ENCODE data around the gene SMC3. TPM values are rescaled to one million over a fixed set of nuclear protein-coding genes. Genes with fewer than 3 reads are reported as not detected.

The SMC3 gene
- total RNA-seq, 1 donor from 2014 or later: 87.8 TPM

DNA sequence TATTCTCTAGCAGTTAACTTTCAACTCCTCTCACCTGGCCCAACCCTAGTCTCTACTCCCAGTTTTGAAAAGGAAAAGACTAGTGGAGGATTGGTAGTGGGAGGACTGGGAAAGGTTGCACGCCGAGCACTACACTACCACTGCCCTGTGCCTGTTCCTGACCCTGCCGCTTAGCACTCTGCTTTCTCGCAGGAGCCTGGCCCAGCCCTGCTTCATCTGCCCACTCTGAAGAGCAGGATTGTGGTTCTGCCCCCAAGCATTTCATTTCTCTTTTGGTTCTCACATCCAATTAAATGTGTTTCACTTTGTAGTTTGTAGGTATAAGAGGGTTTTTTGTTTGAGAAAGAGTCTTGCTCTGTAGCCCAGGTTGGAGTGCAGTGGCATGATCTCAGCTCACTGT lies 45.1 kb downstream of the SMC3 start:
- Mint-ChIP-seq H3K27me3 (ENCODE audit: low read depth) (no peaks in the 10 kb centered on the region), H3K4me1 (peaks cover 6% of the 10 kb centered on the region), H3K36me3 (ENCODE audit: low read depth) (no peaks in the 10 kb centered on the region), H3K27ac (ENCODE audit: unreplicated experiment) (no peak overlapping the region), H3K9me3 (no peaks in the 10 kb centered on the region), H3K4me3 (no peak overlapping the region)
- DNase-seq (ENCODE audit: low read depth, low spot score): no peak
- TF ChIP-seq, protein P1, sequence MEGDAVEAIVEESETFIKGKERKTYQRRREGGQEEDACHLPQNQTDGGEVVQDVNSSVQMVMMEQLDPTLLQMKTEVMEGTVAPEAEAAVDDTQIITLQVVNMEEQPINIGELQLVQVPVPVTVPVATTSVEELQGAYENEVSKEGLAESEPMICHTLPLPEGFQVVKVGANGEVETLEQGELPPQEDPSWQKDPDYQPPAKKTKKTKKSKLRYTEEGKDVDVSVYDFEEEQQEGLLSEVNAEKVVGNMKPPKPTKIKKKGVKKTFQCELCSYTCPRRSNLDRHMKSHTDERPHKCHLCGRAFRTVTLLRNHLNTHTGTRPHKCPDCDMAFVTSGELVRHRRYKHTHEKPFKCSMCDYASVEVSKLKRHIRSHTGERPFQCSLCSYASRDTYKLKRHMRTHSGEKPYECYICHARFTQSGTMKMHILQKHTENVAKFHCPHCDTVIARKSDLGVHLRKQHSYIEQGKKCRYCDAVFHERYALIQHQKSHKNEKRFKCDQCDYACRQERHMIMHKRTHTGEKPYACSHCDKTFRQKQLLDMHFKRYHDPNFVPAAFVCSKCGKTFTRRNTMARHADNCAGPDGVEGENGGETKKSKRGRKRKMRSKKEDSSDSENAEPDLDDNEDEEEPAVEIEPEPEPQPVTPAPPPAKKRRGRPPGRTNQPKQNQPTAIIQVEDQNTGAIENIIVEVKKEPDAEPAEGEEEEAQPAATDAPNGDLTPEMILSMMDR (conservative IDR thresholded peaks at IDR 0.05): no peak

GRCh38 chr10:110613341-110613995 lies 46.0 kb downstream of the SMC3 start:
- H3K4me1 Mint-ChIP-seq: peaks cover 6% of the 10 kb centered on the region
- no peak for DNase-seq (ENCODE audit: low read depth, low spot score)
- TF ChIP-seq, protein P1 (conservative IDR thresholded peaks at IDR 0.05): no peak
- H3K27me3 Mint-ChIP-seq (ENCODE audit: low read depth): no peaks in the 10 kb centered on the region
- H3K36me3 Mint-ChIP-seq (ENCODE audit: low read depth): no peaks in the 10 kb centered on the region
- no peaks in the 10 kb centered on the region for H3K9me3 Mint-ChIP-seq
- H3K27ac Mint-ChIP-seq (ENCODE audit: unreplicated experiment): no peak overlapping the region
- no peak overlapping the region for H3K4me3 Mint-ChIP-seq

- Mint-ChIP-seq H3K9me3 (no peaks in the 10 kb centered on the region), H3K4me3 (no peak overlapping the region), H3K27ac (ENCODE audit: unreplicated experiment) (no peak overlapping the region), H3K4me1 (peaks cover 6% of the 10 kb centered on the region), H3K36me3 (ENCODE audit: low read depth) (no peaks in the 10 kb centered on the region), H3K27me3 (ENCODE audit: low read depth) (no peaks in the 10 kb centered on the region)
- no peak for DNase-seq (ENCODE audit: low read depth, low spot score)
- TF ChIP-seq, protein P1 (conservative IDR thresholded peaks at IDR 0.05): no peak
Observed at GRCh38 chr10:110613996-110614495, 46.6 kb downstream of the SMC3 start.

DNA sequence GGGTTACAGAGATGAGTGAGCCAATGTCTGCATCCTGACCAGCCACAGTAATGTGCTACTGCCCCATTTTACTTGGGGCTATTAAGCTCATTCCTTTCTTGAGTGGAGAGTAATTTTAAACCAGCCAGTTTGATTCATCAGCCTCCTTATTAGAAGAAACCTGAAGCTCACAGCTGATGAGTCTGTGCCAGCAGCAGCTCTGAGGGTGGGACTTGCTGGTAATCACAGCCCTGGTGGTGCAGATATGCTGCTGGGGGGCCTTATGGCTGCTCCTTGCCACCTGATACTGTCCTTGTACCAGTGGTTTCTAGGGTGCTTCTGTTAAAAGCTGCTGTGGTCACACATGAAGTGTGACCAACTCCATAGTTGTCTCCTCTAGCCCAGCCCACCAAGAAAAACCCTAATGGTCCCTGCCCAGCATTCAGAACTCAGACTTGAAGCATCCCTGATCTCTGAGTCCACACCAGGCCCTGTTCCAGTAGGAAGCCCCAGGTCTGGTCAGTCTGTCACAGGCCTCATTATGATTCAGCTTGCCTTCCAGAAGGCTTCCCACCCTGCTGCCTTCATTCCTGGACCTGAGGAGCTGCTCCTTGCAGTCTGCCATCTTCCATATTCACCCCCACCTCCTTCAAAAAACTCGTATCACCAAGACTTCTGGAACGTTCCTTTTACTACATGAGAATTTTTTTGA lies 47.7 kb downstream of the SMC3 start:
- H3K27ac Mint-ChIP-seq (ENCODE audit: unreplicated experiment): no peak overlapping the region
- TF ChIP-seq, protein P1 (conservative IDR thresholded peaks at IDR 0.05): no peak
- H3K9me3 Mint-ChIP-seq: no peaks in the 10 kb centered on the region
- H3K4me3 Mint-ChIP-seq: no peak overlapping the region
- H3K27me3 Mint-ChIP-seq (ENCODE audit: low read depth): no peaks in the 10 kb centered on the region
- DNase-seq (ENCODE audit: low read depth, low spot score): no peak
- peaks cover 4% of the 10 kb centered on the region for H3K4me1 Mint-ChIP-seq
- H3K36me3 Mint-ChIP-seq (ENCODE audit: low read depth): no peaks in the 10 kb centered on the region

DNA sequence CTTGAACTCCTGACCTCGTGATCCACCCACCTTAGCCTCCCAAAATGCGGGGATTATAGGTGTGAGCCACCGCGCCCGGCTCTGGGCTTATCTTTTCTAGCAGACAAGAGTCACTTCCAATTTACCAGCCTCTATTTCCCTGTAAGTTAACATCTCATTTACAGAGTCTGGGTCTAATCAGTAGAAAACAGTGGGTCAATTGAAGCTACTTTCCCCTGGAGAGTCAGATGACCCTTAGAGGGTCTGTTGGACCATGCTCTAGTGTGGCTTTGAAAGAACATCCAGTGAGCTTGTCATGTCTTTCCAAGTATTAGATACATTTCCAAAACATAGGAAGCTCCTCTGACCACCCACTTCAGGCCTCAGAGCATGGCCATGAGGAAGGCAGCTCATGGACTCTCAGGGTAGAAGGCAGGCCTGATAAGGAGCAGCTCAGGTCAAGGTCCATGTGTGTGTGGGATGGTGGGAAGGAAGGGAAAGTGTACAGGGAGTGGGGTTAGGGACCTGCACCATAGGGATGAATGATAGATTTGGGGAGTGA lies 49.1 kb downstream of the SMC3 start:
- no peaks in the 10 kb centered on the region for H3K36me3 Mint-ChIP-seq (ENCODE audit: low read depth)
- H3K9me3 Mint-ChIP-seq: no peaks in the 10 kb centered on the region
- H3K4me3 Mint-ChIP-seq: no peak overlapping the region
- no peaks in the 10 kb centered on the region for H3K4me1 Mint-ChIP-seq
- no peaks in the 10 kb centered on the region for H3K27me3 Mint-ChIP-seq (ENCODE audit: low read depth)
- no peak for DNase-seq (ENCODE audit: low read depth, low spot score)
- H3K27ac Mint-ChIP-seq (ENCODE audit: unreplicated experiment): no peak overlapping the region
- TF ChIP-seq, protein P1 (conservative IDR thresholded peaks at IDR 0.05): no peak
